AG04450 (cell line): ENCODE measurements around the gene MFAP3L. TPM values are rescaled to one million over a fixed set of nuclear protein-coding genes. Genes with fewer than 3 reads are reported as not detected.

Experiments used
- CTCF ChIA-PET: fragments of 300-600, 350-600 bp; formaldehyde crosslinking; extraction: SDS; loops from one replicate; lab custom pipeline; 2022; ENCODE audit warnings: antibody characterized with exemption, inconsistent platforms; lab: Charles Lee
- POLR2A ChIA-PET: fragments of 350-600 bp; formaldehyde crosslinking; extraction: SDS; loops from one replicate; lab custom pipeline; 2021; ENCODE audit warnings: antibody characterized with exemption, inconsistent platforms; lab: Yijun Ruan, JAX
- DNase-seq: peaks from one replicate; pipeline ENCODE4 v3.0.0-alpha.2; 2011; ENCODE audit warnings: low read depth, low spot score
- H3K27ac ChIP-seq: one replicate; pipeline ENCODE4 v1.5.1; 2012; ENCODE audit warnings: low read depth, low read length, control low read depth
- H3K27me3 ChIP-seq: one replicate; pipeline ENCODE4 v1.6.0; 2012; ENCODE audit warnings: low read length; ENCODE audit not compliant: control insufficient read depth, insufficient read depth
- H3K4me3 ChIP-seq: 2 replicates; pipeline ENCODE4 v1.5.1; 2011; ENCODE audit warnings: mild to moderate bottlenecking, low read depth, low read length, control low read depth
- H3K9me3 ChIP-seq: 2 replicates; pipeline ENCODE4 v1.5.1; 2012; ENCODE audit warnings: low read length; ENCODE audit not compliant: control insufficient read depth, insufficient read depth
- CTCF ChIP-seq: IDR thresholded peaks from 2 replicates; pipeline ENCODE4 v1.5.1; 2011; ENCODE audit warnings: low read depth, low read length, control low read depth, inconsistent platforms
- polyA plus RNA-seq: library from polyadenylated mRNA; depleted of rRNA; stranded (reverse); fragments of >200 nt; gene quantifications from 2 replicates; pipeline ENCODE4 v1.2.3, GENCODE V29; 2011

The MFAP3L gene
- polyA plus RNA-seq, 1 experiment = 0.31 TPM

GRCh38 chr4:169957785-169958184 is 68.4 kb downstream of the MFAP3L start:
- ChIA-PET CTCF (no interaction called here), POLR2A (no interaction called here)

GRCh38 chr4:169956091-169956843 is 69.9 kb downstream of the MFAP3L start:
- no peak for TF ChIP-seq CTCF
- POLR2A ChIA-PET = no interaction called here
- Histone ChIP-seq H3K27me3 (no peaks in the 10 kb centered on the region), H3K4me3 (no peak overlapping the region), H3K27ac (no peak overlapping the region), H3K9me3 (no peaks in the 10 kb centered on the region)
- CTCF ChIA-PET = no interaction called here
- no peak for DNase-seq

More at GRCh38 chr4:169957785-169958184, 68.4 kb downstream of the MFAP3L start:
- Histone ChIP-seq H3K27ac (no peak overlapping the region), H3K9me3 (no peaks in the 10 kb centered on the region), H3K4me3 (no peak overlapping the region), H3K27me3 (no peaks in the 10 kb centered on the region)
- no peak for DNase-seq
- TF ChIP-seq CTCF = no peak

GRCh38 chr4:169955521-169955920 is 70.7 kb downstream of the MFAP3L start:
- Histone ChIP-seq H3K4me3 (no peak overlapping the region), H3K27me3 (no peaks in the 10 kb centered on the region), H3K9me3 (no peaks in the 10 kb centered on the region), H3K27ac (no peak overlapping the region)
- POLR2A ChIA-PET = no interaction called here
- no peak for DNase-seq
- CTCF ChIA-PET = no interaction called here
- no peak for TF ChIP-seq CTCF

- Histone ChIP-seq H3K27me3 (no peaks in the 10 kb centered on the region), H3K27ac (no peak overlapping the region), H3K9me3 (no peaks in the 10 kb centered on the region), H3K4me3 (no peak overlapping the region)
- ChIA-PET POLR2A (no interaction called here), CTCF (no interaction called here)
- no peak for DNase-seq
- no peak for TF ChIP-seq CTCF
These were observed 73.8 kb downstream of the MFAP3L start for GRCh38 chr4:169952236-169953002.

GRCh38 chr4:169948271-169948670 is 77.9 kb downstream of the MFAP3L start:
- ChIA-PET CTCF (no interaction called here), POLR2A (no interaction called here)
- Histone ChIP-seq H3K9me3 (no peaks in the 10 kb centered on the region), H3K27me3 (no peaks in the 10 kb centered on the region), H3K4me3 (no peak overlapping the region), H3K27ac (no peak overlapping the region)
- no peak for TF ChIP-seq CTCF
- DNase-seq = no peak
